Left renal cortex interstitium (tissue), 4 donors: Measurements from ENCODE around the gene FAM13B. TPM values are rescaled to one million over a fixed set of nuclear protein-coding genes. Genes with fewer than 3 reads are reported as not detected.
"Not testable (repeated sequence)": the region's sequence is repeated elsewhere in the genome, so short reads cannot be mapped to it uniquely, and the experiment has no call there.

Experiments
- DNase-seq, 4 donors: peaks; one replicate each; pipeline ENCODE4 v3.0.0-alpha.2; 2013; ENCODE audit warnings: low read depth in 4 of 4, low spot score in 2 of 4, missing footprints in 1 of 4
- polyA plus RNA-seq, 4 donors: library from polyadenylated mRNA; unstranded; fragments of 120-200 nt; gene quantifications; one replicate each; pipeline ENCODE4 v1.2.1, GENCODE V29; 2013; ENCODE audit not compliant: insufficient read length in 4 of 4

FAM13B gene
- polyA plus RNA-seq, 4 donors: 49.0 to 63.4 (median 52.1) TPM

- peak; percentile 55 to 78 (median 66) for DNase-seq
Measured at GRCh38 chr5:138035605-138036537, 3.0 kb upstream of the FAM13B start.

GRCh38 chr5:138033907-138034306 lies 1.0 kb upstream of the FAM13B start:
- no peak for DNase-seq

- no peak for DNase-seq
Measured at GRCh38 chr5:138033386-138033808, 518 bp upstream of the FAM13B start.

- DNase-seq: peak in 3 of 4 donors; percentile 26 to 37 (median 27)
Measured at GRCh38 chr5:138032028-138032571, 779 bp downstream of the FAM13B start.

GRCh38 chr5:138029944-138030343 lies 2.9 kb downstream of the FAM13B start:
- no peak for DNase-seq

- no peak for DNase-seq
Measured at GRCh38 chr5:138029501-138029900, 3.4 kb downstream of the FAM13B start.

- no peak for DNase-seq
Measured at GRCh38 chr5:138028971-138029365, 3.9 kb downstream of the FAM13B start.

GRCh38 chr5:138028262-138028970 lies 4.5 kb downstream of the FAM13B start:
- not testable (repeated sequence) for DNase-seq

GRCh38 chr5:138026793-138027192 lies 6.1 kb downstream of the FAM13B start:
- DNase-seq: not testable (repeated sequence)

GRCh38 chr5:138025285-138025684 lies 7.6 kb downstream of the FAM13B start:
- DNase-seq: no peak

GRCh38 chr5:138024117-138024516 lies 8.8 kb downstream of the FAM13B start:
- no peak for DNase-seq

- no peak for DNase-seq
Measured at GRCh38 chr5:138022912-138023311, 10.0 kb downstream of the FAM13B start.

GRCh38 chr5:138021771-138022170 lies 11.1 kb downstream of the FAM13B start:
- DNase-seq: no peak

GRCh38 chr5:138018849-138019248 lies 14.0 kb downstream of the FAM13B start:
- DNase-seq: no peak

GRCh38 chr5:138015916-138016315 lies 17.0 kb downstream of the FAM13B start:
- DNase-seq: no peak

GRCh38 chr5:138011991-138012390 lies 20.9 kb downstream of the FAM13B start:
- no peak for DNase-seq

- DNase-seq: no peak
Measured at GRCh38 chr5:138000102-138000723, 32.7 kb downstream of the FAM13B start.

- DNase-seq: no peak
Measured at GRCh38 chr5:137997726-137998213, 35.1 kb downstream of the FAM13B start.

GRCh38 chr5:137995749-137996128 lies 37.1 kb downstream of the FAM13B start:
- DNase-seq: no peak

- DNase-seq: no peak
Measured at GRCh38 chr5:137995077-137995748, 37.7 kb downstream of the FAM13B start.
